Thyroid gland (tissue), 4 donors: ENCODE results near the gene GPC5.

ENCODE experiments used
- POLR2A ChIP-seq, 2 donors: fragments of 450-650 bp; IDR thresholded peaks; one replicate each; pipeline ENCODE4 v1.6.1; 2017; ENCODE audit warnings: antibody characterized with exemption in 2 of 2, mild to moderate bottlenecking in 2 of 2, moderate library complexity in 1 of 2
- TF ChIP-seq, protein P1 (sequence below), 6 experiments: fragments of 200-600 bp in 3 of 6; fragments of 450-650 bp in 3 of 6; sonication (generic) in 3 of 6; IDR thresholded peaks; one replicate each; pipeline ENCODE4 v1.5.1; 2016 to 2019; ENCODE audit warnings: antibody characterized with exemption in 6 of 6, mild to moderate bottlenecking in 2 of 6, inconsistent platforms in 1 of 6, moderate library complexity in 1 of 6

GRCh38 chr13:92260363-92260762, 861.9 kb downstream of the GPC5 start:
- TF ChIP-seq, protein P1, sequence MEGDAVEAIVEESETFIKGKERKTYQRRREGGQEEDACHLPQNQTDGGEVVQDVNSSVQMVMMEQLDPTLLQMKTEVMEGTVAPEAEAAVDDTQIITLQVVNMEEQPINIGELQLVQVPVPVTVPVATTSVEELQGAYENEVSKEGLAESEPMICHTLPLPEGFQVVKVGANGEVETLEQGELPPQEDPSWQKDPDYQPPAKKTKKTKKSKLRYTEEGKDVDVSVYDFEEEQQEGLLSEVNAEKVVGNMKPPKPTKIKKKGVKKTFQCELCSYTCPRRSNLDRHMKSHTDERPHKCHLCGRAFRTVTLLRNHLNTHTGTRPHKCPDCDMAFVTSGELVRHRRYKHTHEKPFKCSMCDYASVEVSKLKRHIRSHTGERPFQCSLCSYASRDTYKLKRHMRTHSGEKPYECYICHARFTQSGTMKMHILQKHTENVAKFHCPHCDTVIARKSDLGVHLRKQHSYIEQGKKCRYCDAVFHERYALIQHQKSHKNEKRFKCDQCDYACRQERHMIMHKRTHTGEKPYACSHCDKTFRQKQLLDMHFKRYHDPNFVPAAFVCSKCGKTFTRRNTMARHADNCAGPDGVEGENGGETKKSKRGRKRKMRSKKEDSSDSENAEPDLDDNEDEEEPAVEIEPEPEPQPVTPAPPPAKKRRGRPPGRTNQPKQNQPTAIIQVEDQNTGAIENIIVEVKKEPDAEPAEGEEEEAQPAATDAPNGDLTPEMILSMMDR (IDR thresholded peaks at IDR 0.05) = no peak
- no peak for TF ChIP-seq POLR2A (IDR thresholded peaks at IDR 0.05)
